ENCODE results near the gene CHRNA3.

DNA sequence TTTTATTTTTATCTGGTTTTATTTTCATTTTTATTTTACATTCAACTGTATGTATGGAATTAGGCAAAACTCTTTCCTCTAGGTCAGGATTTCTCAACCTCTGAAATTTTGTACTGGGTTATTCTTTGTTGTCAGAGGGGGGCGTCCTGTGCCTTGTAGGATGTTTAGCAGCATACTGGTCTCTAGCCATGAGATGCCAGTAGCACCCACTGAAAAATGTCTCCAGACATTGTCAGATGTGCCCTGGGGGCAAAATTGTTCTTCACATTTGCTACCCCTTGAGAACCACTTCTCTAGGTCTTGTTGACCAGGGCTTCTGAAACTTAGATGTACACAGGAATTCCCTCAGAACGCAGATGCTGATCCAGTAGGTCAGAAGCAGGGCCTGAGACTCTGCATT is 50.1 kb downstream of the CHRNA3 start:
- TF ChIP-seq CTCF (IDR thresholded peaks at IDR 0.05) (0 out of 2 replicates have a peak, but pooled peaks have one; percentile 7), ZFX (IDR thresholded peaks at IDR 0.05; ENCODE audit: borderline replicate concordance) (no peak)
